ENCODE data around the gene NFATC4. TPM values are rescaled to one million over a fixed set of nuclear protein-coding genes. Genes with fewer than 3 reads are reported as not detected.
"Not testable (repeated sequence)": the region's sequence is repeated elsewhere in the genome, so short reads cannot be mapped to it uniquely, and the experiment has no call there.

Gene NFATC4
- total RNA-seq, 2 experiments from 2014 or later, result 0.15 TPM; not detected in 1

GRCh38 chr14:24369907-24370687, 2.1 kb downstream of the NFATC4 start:
- intact Hi-C loops (cut with micrococcal nuclease), result loop anchor here (5.0 kb wide), 1 partner anchor 302 kb away; no protein-coding TSS in a partner anchor
- H3K4me3 Mint-ChIP-seq, result no peak overlapping the region
- no peaks in the 10 kb centered on the region for H3K36me3 Mint-ChIP-seq (ENCODE audit: low read depth)
- peaks cover 29% of the 10 kb centered on the region for H3K27me3 Mint-ChIP-seq (ENCODE audit: low read depth)
- peaks cover 29% of the 10 kb centered on the region for H3K4me1 Mint-ChIP-seq (ENCODE audit: low read depth)
- CTCF ChIA-PET, result interaction anchor here (1.1 kb wide), 1 partner anchor 66 kb away, joined by 4 read pairs; no protein-coding TSS in a partner anchor
- no peak for DNase-seq
- H3K9me3 Mint-ChIP-seq, result no peaks in the 10 kb centered on the region
- H3K27ac Mint-ChIP-seq, result no peak overlapping the region

- H3K4me1 Mint-ChIP-seq (ENCODE audit: low read depth), result peaks cover 25% of the 10 kb centered on the region
- intact Hi-C loops (cut with micrococcal nuclease), result no loop called here
Measured at GRCh38 chr14:24370748-24371147, 2.8 kb downstream of the NFATC4 start.

GRCh38 chr14:24371605-24372004, 3.6 kb downstream of the NFATC4 start:
- intact Hi-C loops (cut with micrococcal nuclease), result not testable (repeated sequence)
- CTCF ChIA-PET, result interaction anchor here (0.9 to 1.9 kb wide), 4 partner anchors 29 to 60 kb away, joined by 4 to 9 read pairs (median 6); no protein-coding TSS in a partner anchor

More at GRCh38 chr14:24370748-24371147, 2.8 kb downstream of the NFATC4 start:
- no peak for DNase-seq
- CTCF ChIA-PET, result interaction anchor here (1.1 to 1.9 kb wide), 3 partner anchors 37 to 65 kb away, joined by 4 to 9 read pairs (median 8); no protein-coding TSS in a partner anchor
- no peak overlapping the region for H3K4me3 Mint-ChIP-seq
- H3K27me3 Mint-ChIP-seq (ENCODE audit: low read depth), result peaks cover 26% of the 10 kb centered on the region
- no peaks in the 10 kb centered on the region for H3K9me3 Mint-ChIP-seq
- no peak overlapping the region for H3K27ac Mint-ChIP-seq
- no peaks in the 10 kb centered on the region for H3K36me3 Mint-ChIP-seq (ENCODE audit: low read depth)

GRCh38 chr14:24372701-24373416, 4.9 kb downstream of the NFATC4 start:
- H3K4me1 Mint-ChIP-seq (ENCODE audit: low read depth), result peaks cover 9% of the 10 kb centered on the region
- H3K9me3 Mint-ChIP-seq, result no peaks in the 10 kb centered on the region
- peaks cover 11% of the 10 kb centered on the region for H3K27me3 Mint-ChIP-seq (ENCODE audit: low read depth)
- no peak overlapping the region for H3K4me3 Mint-ChIP-seq
- intact Hi-C loops (cut with micrococcal nuclease), result no loop called here
- CTCF ChIA-PET, result interaction anchor here (0.7 to 2.3 kb wide), 4 partner anchors 39 to 59 kb away, joined by 3 to 9 read pairs (median 6); no protein-coding TSS in a partner anchor
- DNase-seq, result no peak
- H3K36me3 Mint-ChIP-seq (ENCODE audit: low read depth), result no peaks in the 10 kb centered on the region
- H3K27ac Mint-ChIP-seq, result no peak overlapping the region

More at GRCh38 chr14:24371605-24372004, 3.6 kb downstream of the NFATC4 start:
- H3K4me1 Mint-ChIP-seq (ENCODE audit: low read depth), result peaks cover 21% of the 10 kb centered on the region
- H3K27ac Mint-ChIP-seq; DNase-seq; H3K4me3 Mint-ChIP-seq; H3K36me3 Mint-ChIP-seq (ENCODE audit: low read depth); H3K9me3 Mint-ChIP-seq: not testable (repeated sequence)
- H3K27me3 Mint-ChIP-seq (ENCODE audit: low read depth), result peaks cover 22% of the 10 kb centered on the region

GRCh38 chr14:24376448-24377070, 8.6 kb downstream of the NFATC4 start:
- H3K27ac Mint-ChIP-seq, result no peak overlapping the region
- CTCF ChIA-PET, result interaction anchor here (1.1 to 4.5 kb wide), 2 partner anchors 55 to 60 kb away, joined by 3 to 21 read pairs; no protein-coding TSS in a partner anchor
- DNase-seq, result no peak
- H3K9me3 Mint-ChIP-seq, result no peaks in the 10 kb centered on the region
- intact Hi-C loops (cut with micrococcal nuclease), result no loop called here
- H3K27me3 Mint-ChIP-seq (ENCODE audit: low read depth), result peaks cover 3% of the 10 kb centered on the region
- no peaks in the 10 kb centered on the region for H3K36me3 Mint-ChIP-seq (ENCODE audit: low read depth)
- no peak overlapping the region for H3K4me3 Mint-ChIP-seq
- H3K4me1 Mint-ChIP-seq (ENCODE audit: low read depth), result peaks cover 2% of the 10 kb centered on the region

GRCh38 chr14:24377126-24377525, 9.1 kb downstream of the NFATC4 start:
- H3K27me3 Mint-ChIP-seq (ENCODE audit: low read depth), result peaks cover 3% of the 10 kb centered on the region
- intact Hi-C loops (cut with micrococcal nuclease), result no loop called here
- no peak for DNase-seq
- peaks cover 4% of the 10 kb centered on the region for H3K4me1 Mint-ChIP-seq (ENCODE audit: low read depth)
- no peaks in the 10 kb centered on the region for H3K9me3 Mint-ChIP-seq
- H3K27ac Mint-ChIP-seq, result no peak overlapping the region
- H3K36me3 Mint-ChIP-seq (ENCODE audit: low read depth), result no peaks in the 10 kb centered on the region
- no peak overlapping the region for H3K4me3 Mint-ChIP-seq
- CTCF ChIA-PET, result interaction anchor here (1.1 to 4.5 kb wide), 2 partner anchors 54 to 59 kb away, joined by 3 to 21 read pairs; no protein-coding TSS in a partner anchor

- H3K4me1 Mint-ChIP-seq (ENCODE audit: low read depth), result peaks cover 4% of the 10 kb centered on the region
- H3K4me3 Mint-ChIP-seq, result no peak overlapping the region
- no peaks in the 10 kb centered on the region for H3K9me3 Mint-ChIP-seq
- H3K36me3 Mint-ChIP-seq (ENCODE audit: low read depth), result no peaks in the 10 kb centered on the region
- no peak overlapping the region for H3K27ac Mint-ChIP-seq
- peaks cover 3% of the 10 kb centered on the region for H3K27me3 Mint-ChIP-seq (ENCODE audit: low read depth)
- no peak for DNase-seq
- CTCF ChIA-PET, result interaction anchor here (1.1 to 4.5 kb wide), 2 partner anchors 54 to 59 kb away, joined by 3 to 21 read pairs; no protein-coding TSS in a partner anchor
- intact Hi-C loops (cut with micrococcal nuclease), result no loop called here
Measured at GRCh38 chr14:24377657-24378056, 9.7 kb downstream of the NFATC4 start.

- H3K36me3 Mint-ChIP-seq (ENCODE audit: low read depth), result no peaks in the 10 kb centered on the region
- CTCF ChIA-PET, result interaction anchor here (4.5 kb wide), 1 partner anchor 53 kb away, joined by 21 read pairs; no protein-coding TSS in a partner anchor
- H3K27me3 Mint-ChIP-seq (ENCODE audit: low read depth), result peaks cover 3% of the 10 kb centered on the region
Measured at GRCh38 chr14:24378327-24378726, 10.3 kb downstream of the NFATC4 start.

GRCh38 chr14:24378981-24379906, 11.3 kb downstream of the NFATC4 start:
- H3K4me1 Mint-ChIP-seq (ENCODE audit: low read depth), result peaks cover 4% of the 10 kb centered on the region
- peaks cover 5% of the 10 kb centered on the region for H3K27me3 Mint-ChIP-seq (ENCODE audit: low read depth)
- intact Hi-C loops (cut with micrococcal nuclease), result no loop called here
- no peak for DNase-seq
- CTCF ChIA-PET, result interaction anchor here (1.1 to 4.5 kb wide), 3 partner anchors 17 to 52 kb away, joined by 3 to 21 read pairs (median 4); no protein-coding TSS in a partner anchor
- no peaks in the 10 kb centered on the region for H3K36me3 Mint-ChIP-seq (ENCODE audit: low read depth)
- no peak overlapping the region for H3K4me3 Mint-ChIP-seq
- no peak overlapping the region for H3K27ac Mint-ChIP-seq
- no peaks in the 10 kb centered on the region for H3K9me3 Mint-ChIP-seq

More at GRCh38 chr14:24378327-24378726, 10.3 kb downstream of the NFATC4 start:
- H3K27ac Mint-ChIP-seq, result no peak overlapping the region
- no peak overlapping the region for H3K4me3 Mint-ChIP-seq
- no peaks in the 10 kb centered on the region for H3K9me3 Mint-ChIP-seq
- intact Hi-C loops (cut with micrococcal nuclease), result no loop called here
- peaks cover 4% of the 10 kb centered on the region for H3K4me1 Mint-ChIP-seq (ENCODE audit: low read depth)
- no peak for DNase-seq

GRCh38 chr14:24379907-24380730, 12.1 kb downstream of the NFATC4 start:
- Mint-ChIP-seq H3K27me3 (ENCODE audit: low read depth) (peaks cover 6% of the 10 kb centered on the region), H3K27ac (no peak overlapping the region), H3K4me3 (no peak overlapping the region), H3K9me3 (no peaks in the 10 kb centered on the region), H3K36me3 (ENCODE audit: low read depth) (no peaks in the 10 kb centered on the region), H3K4me1 (ENCODE audit: low read depth) (peaks cover 4% of the 10 kb centered on the region)
- intact Hi-C loops (cut with micrococcal nuclease), result no loop called here
- CTCF ChIA-PET, result interaction anchor here (1.1 to 4.5 kb wide), 3 partner anchors 18 to 51 kb away, joined by 3 to 21 read pairs (median 4); no protein-coding TSS in a partner anchor
- no peak for DNase-seq
